HG02943 (cell line): ENCODE data around the gene DENND5A.
"Not testable (repeated sequence)": the region's sequence is repeated elsewhere in the genome, so short reads cannot be mapped to it uniquely, and the experiment has no call there.

Source experiments
- ATAC-seq: cut with Tn5 transposase; IDR thresholded peaks from one replicate; pipeline ENCODE4 v1.9.1; 2021; ENCODE audit warnings: mild to moderate bottlenecking, low read depth, moderate library complexity; ENCODE audit not compliant: unreplicated experiment

The DENND5A gene

GRCh38 chr11:9219115-9219514 is 46.0 kb downstream of the DENND5A start:
- no peak for ATAC-seq

DNA sequence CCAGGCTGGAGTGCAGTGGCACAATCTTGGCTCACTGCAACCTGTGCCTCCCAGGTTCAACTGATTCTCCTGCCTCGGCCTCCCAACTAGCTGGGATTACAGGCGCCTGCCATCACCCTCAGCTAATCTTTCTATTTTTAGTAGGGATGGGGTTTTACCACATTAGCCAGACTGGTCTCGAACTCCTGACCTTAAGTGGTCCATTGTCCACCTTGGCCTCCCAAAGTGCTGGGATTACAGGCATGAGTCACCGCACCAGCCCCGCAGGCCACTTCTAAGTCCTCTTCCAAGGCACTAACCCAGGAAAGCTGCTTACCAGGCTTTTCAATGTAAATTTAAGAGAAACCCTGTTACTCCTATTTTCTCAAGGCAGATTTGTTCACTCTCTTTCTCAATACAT is 50.4 kb downstream of the DENND5A start:
- no peak for ATAC-seq

GRCh38 chr11:9211322-9211721 is 53.8 kb downstream of the DENND5A start:
- ATAC-seq, result no peak

- no peak for ATAC-seq
These were observed 54.2 kb downstream of the DENND5A start for GRCh38 chr11:9210922-9211320.

GRCh38 chr11:9210224-9210921 is 54.8 kb downstream of the DENND5A start:
- ATAC-seq, result no peak

- not testable (repeated sequence) for ATAC-seq
These were observed 55.5 kb downstream of the DENND5A start for GRCh38 chr11:9209604-9210003.

DNA sequence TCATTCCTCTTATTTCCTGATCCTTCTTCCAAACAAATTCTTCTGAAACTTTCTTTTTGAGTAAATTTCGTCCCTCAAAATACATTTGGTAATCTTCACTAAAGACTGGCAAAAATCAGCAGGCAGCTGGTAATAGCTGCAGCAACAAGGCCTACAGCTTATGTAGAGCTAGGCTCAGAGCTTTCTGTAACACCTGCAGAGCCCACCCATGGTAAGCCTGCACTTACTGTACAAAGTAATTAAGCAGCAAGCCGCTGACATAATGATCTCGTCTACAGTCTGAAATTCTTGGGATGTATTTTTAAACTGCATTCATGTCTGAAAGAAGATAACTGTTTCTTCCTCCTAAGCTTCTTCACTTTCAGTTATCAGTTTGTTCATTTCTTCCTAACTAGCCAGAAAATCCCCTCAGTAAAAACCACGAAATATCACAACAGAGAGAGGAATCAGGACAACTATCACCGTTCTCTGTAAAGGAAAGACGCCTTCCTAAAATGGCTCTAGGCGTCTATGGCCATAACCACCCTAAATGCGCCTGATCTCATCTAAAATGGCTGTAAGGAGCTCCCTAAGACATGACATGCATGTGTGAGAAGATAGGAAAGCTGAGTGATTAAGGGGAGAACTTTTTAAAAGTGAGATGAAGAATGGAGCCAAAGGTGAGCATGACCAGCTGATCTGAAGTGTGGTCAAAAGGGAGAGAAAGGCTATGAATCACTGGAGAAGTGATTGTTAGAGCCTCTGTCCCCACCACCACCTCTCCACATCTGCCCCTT is 56.2 kb downstream of the DENND5A start:
- ATAC-seq, result no peak

DNA sequence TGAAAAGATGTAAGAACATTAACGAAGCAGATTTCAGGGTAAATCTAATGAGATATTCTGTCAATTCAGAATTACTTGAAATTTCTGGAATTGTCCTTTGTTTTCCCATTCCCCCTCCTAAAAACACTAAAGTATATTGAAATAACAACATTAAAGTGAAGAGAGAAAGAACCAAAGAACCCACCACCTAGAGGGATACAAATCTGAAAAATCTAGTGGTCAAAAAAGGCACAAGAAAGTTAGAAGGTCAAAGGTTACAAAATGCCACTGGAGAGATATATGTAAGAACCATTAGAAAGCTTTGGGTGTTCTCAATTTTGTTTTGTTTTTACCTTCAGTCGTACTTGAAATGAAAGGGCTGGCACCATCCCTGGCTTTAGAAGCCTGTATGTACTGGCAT is 57.9 kb downstream of the DENND5A start:
- ATAC-seq, result no peak

DNA sequence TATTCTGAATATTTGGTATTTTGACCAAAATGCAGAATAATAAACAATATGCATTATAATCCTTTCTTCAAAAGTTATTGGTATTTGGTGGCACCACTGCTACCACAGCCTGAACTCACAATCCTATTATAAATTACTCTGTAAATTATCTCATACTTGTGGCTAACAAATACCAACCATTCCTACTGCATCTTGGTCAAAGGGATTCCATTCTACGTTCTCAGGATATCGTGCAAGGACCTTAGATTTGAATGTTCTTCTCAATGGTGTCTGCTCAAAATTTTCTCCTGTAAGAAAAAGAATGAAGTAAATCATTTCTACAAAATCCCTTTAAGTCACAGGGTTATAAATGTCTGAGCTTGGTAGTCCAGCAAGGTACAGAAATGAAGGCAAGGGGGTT is 58.7 kb downstream of the DENND5A start:
- no peak for ATAC-seq

- ATAC-seq, result no peak
These were observed 61.3 kb downstream of the DENND5A start for GRCh38 chr11:9203691-9204311.

DNA sequence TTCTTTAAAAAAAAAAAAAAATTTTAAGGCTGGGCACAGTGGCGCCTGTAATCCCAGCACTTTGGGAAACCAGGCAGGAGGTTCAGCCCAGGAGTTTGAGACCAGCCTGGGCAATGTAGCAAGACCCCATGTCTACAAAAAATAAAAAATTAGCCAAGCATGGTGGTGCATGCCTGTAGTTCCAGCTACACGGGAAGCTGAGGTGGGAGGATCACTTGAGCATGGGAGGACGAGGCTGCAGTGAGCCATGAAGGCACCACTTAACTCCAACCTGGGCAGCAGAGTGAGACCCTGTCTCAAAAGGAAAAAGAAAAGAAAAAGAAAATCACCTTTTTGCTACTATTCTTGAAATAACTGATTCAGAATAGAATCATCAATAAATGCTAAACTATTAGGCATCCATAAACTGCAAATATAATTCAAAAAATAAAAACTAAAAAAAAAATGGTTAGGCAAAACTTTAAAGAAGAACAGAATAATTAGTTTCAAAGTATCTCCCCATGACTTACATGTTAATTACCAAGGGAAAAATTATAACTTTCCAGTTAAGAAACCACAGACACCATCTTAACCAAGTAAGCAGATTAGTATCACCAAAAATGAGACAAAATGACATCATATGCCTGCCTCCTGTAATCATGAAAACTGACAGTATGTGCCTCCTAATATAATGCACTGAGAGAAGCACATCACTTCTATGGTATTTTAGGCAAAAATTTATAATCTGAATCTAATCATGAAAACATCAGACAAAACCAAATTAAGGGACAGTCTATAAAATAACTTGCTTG is 63.6 kb downstream of the DENND5A start:
- ATAC-seq, result no peak

GRCh38 chr11:9200471-9200870 is 64.7 kb downstream of the DENND5A start:
- ATAC-seq, result no peak

GRCh38 chr11:9193316-9193715 is 71.8 kb downstream of the DENND5A start:
- ATAC-seq, result no peak

DNA sequence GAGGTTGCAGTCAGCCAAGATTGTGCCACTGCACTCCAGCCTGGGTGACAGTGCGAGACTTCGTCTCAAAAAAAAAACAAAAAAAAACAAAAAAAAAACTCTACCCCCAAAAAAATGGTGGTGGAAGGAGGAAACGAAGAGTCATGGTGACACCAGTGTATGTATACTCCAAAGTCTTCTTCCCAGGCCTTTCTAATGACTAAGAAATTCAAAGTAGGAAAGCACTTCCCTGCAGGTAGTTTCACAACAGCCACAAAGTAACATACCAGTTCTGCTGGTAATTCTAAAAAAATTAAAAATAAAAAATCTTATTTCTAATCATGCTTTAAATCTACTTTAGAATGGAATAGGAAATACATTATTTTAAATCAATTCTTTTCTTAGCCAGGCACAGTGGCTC is 72.6 kb downstream of the DENND5A start:
- no peak for ATAC-seq

DNA sequence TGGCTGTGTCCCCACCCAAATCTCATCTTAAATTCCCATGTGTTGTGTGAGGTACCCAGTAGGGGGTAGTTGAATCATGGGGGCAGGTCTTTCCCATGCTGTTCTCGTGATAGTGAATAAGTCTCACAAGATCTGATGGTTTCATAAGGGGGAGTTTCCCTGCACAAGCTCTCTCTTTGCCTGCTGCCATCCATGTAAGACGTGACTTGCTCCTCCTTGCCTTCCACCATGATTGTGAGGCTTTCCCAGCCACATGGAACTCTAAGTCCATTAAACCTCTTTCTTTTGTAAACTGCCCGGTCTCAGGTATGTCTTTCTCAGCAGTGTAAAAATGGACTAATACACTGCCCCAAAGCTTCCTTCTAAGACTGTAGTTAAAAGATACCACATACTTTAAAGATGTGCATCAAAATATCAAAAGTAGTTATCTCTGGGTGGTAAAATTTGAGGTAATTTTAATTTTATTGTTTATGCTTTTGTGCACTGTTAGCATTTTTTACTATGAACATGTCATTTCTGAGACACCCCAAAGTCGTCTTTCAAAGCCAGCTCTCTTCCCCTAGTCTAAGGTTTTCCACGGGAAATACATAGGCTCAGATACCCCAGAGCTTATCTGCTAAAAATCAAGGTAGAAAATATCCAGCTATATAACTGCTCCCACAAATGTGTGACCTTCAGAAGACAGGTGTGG is 74.7 kb downstream of the DENND5A start:
- not testable (repeated sequence) for ATAC-seq

GRCh38 chr11:9188860-9189259 is 76.3 kb downstream of the DENND5A start:
- ATAC-seq, result not testable (repeated sequence)

- no peak for ATAC-seq
These were observed 77.5 kb downstream of the DENND5A start for GRCh38 chr11:9187616-9188015.

DNA sequence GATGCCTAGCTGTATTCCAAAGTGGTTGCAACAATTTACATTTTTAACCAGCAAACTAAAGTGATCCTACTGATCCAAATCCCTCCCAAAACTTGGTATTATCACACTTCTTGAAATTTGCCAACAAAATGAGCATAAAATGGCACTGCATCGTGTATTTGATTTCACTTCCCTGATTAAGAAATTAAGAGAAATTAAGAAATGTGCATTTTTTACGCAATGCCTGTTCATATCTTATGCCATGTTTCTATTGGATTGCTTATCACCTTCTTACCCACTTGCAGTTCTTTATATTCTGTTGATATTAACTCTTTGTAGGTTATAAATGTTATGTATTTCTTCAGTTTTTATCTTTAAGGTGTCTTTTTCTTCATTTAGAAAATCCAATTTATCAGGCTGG is 80.6 kb downstream of the DENND5A start:
- no peak for ATAC-seq

DNA sequence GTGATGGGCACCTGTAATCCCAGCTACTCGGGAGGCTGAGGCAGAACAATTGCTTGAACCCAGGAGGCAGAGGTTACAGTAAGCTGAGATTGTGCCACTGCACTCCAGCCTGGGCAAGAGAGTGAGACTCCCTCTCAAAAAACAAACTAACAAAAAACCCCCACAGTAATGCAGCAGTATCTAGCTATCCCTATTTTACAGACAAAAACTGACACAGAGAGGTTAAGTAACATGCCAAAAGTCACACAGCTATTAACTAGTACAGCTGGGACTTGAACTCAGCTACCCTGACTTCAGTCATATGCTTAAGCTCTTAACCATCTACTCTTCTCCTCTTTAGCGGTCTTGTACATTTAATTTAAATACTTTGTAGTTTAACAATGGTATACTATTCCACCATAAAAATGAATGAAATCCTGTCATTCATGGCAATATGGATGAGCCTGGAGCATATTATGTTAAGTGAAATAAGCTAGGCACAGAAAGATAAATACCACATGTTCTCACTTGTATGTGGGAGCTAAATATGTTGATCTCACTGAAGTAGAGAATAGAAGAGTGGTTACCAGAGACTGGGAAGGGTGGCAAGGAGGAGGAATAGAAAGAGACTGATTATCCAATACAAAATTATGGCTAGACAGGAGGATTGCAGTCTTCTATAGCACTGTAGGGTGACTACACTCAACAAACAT is 82.8 kb downstream of the DENND5A start:
- no peak for ATAC-seq

- ATAC-seq, result no peak
These were observed 84.4 kb downstream of the DENND5A start for GRCh38 chr11:9180784-9181183.
